Urinary bladder (tissue), 4 donors: ENCODE results near the gene CYP11A1. TPM values are rescaled to one million over a fixed set of nuclear protein-coding genes. Genes with fewer than 3 reads are reported as not detected.

Experiments
- DNase-seq: peaks from one replicate; pipeline ENCODE4 v3.0.0-alpha.2; 2015; ENCODE audit errors: extremely low spot score
- H3K27ac ChIP-seq: one replicate; pipeline ENCODE4 v1.5.1; 2013; ENCODE audit warnings: low read depth, mild to moderate bottlenecking, moderate library complexity
- H3K36me3 ChIP-seq: one replicate; pipeline ENCODE4 v1.6.1; 2013; ENCODE audit warnings: mild to moderate bottlenecking, moderate library complexity; ENCODE audit not compliant: insufficient read depth
- H3K4me1 ChIP-seq: one replicate; pipeline ENCODE4 v1.6.1; 2013; ENCODE audit warnings: mild to moderate bottlenecking, moderate library complexity; ENCODE audit not compliant: insufficient read depth
- H3K4me3 ChIP-seq: one replicate; pipeline ENCODE4 v1.5.1; 2013; ENCODE audit warnings: low read depth, low read length
- WGBS: extraction: QIAGEN DNeasy Blood & Tissue Kit; methylation state at CpG from one replicate; pipeline ENCODE4 v1.1.7; 2013; 5-methylcytosine and 5-hydroxymethylcytosine counted together
- polyA plus RNA-seq: library from polyadenylated mRNA; stranded (reverse); fragments of 200-250 nt; gene quantifications from one replicate; pipeline ENCODE4 v1.2.3, GENCODE V29; 2013
- total RNA-seq: library from RNA; depleted of rRNA; stranded (reverse); fragments of >200 nt; gene quantifications from one replicate; pipeline ENCODE4 v1.2.3, GENCODE V29; 2014
- donor health status: healthy with polysubstance abuse.
- donor health status: healthy.

CYP11A1 gene
- total and polyA plus RNA-seq, 2 donors = 0.21 to 0.38 TPM

DNA sequence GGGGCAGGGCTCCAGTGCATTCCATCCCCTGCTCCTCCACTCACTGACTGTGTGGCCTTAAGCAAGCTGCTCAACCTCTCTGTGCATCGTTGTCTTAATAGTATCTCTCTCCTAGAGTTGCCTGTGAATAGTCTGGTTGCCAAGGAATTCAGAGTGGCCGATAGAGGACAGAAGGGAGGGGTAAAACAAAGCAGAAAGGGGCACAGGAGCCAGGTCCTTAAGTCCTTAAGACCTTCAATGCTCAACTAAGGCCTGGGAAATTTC is 13.7 kb upstream of the CYP11A1 start:
- 73% methylated on average over 2 of the region's 2 CpGs for WGBS

DNA sequence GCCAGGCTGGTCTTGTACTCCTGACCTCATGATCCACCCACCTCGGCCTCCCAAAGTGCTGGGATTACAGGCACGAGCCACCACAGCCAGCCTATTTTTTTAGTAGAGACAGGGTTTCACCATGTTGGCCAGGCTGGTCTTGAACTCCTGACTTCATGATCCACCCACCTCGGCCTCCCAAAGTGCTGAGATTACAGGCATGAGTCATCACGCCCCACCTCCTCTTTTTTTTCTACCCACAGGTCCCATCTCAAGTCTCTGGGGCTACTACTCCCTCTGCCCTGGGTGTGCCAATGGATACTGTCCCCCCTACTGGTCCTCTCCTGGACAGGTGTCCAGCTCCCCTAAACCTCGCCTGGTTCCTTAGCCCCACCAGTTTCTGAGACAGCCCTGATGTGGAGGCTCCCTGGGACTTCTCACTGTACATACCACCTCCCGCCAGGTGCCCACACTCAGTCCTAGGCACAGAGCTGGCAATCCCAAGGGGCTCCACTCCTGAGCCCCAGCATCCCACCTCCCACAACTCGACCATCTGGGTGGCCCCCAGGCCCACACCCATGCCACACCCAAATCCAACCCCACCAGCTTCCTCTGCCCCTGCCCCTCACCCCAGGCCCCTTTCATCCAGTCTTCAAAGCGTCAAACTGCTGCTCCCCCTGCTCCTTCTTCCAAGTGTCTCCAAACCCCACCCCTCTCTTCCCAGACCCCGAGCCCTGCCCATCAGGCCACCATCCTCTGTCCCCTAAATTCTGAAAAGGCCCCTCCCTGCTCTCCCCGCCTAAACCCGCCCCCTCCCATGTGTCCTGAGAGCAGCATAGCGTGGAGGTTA is 13.1 kb upstream of the CYP11A1 start:
- Histone ChIP-seq H3K4me1 (no peaks in the 10 kb centered on the region), H3K4me3 (no peak overlapping the region), H3K27ac (no peak overlapping the region), H3K36me3 (no peaks in the 10 kb centered on the region)
- no peak for DNase-seq
- WGBS = 64% methylated on average over 12 of the region's 12 CpGs

More for the DNA sequence above, 13.7 kb upstream of the CYP11A1 start:
- Histone ChIP-seq H3K36me3 (no peaks in the 10 kb centered on the region), H3K27ac (no peak overlapping the region), H3K4me1 (no peaks in the 10 kb centered on the region), H3K4me3 (no peak overlapping the region)
- no peak for DNase-seq

DNA sequence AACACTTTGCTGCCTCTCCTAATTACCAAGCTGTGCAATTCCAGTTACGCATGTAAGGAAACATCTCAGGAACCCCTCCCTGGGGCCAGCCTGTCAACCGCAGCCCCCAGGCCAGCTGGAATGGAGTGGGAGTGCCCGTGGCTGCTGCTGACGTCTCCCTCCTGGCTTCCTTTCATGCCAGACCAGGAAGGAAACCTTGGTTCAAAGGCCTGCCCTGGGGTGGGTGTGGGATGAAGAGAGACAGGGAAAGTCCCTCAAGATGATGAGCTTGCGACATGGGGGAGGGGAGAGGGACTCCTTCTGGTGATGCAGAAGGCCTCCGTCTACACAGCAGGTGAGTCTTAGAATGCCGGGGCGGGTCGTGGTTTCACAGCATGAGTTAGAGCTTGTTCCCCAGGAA is 11.4 kb upstream of the CYP11A1 start:
- Histone ChIP-seq H3K27ac (no peak overlapping the region), H3K4me1 (no peaks in the 10 kb centered on the region), H3K36me3 (no peaks in the 10 kb centered on the region), H3K4me3 (no peak overlapping the region)
- no peak for DNase-seq
- 39% methylated on average over 9 of the region's 9 CpGs for WGBS

DNA sequence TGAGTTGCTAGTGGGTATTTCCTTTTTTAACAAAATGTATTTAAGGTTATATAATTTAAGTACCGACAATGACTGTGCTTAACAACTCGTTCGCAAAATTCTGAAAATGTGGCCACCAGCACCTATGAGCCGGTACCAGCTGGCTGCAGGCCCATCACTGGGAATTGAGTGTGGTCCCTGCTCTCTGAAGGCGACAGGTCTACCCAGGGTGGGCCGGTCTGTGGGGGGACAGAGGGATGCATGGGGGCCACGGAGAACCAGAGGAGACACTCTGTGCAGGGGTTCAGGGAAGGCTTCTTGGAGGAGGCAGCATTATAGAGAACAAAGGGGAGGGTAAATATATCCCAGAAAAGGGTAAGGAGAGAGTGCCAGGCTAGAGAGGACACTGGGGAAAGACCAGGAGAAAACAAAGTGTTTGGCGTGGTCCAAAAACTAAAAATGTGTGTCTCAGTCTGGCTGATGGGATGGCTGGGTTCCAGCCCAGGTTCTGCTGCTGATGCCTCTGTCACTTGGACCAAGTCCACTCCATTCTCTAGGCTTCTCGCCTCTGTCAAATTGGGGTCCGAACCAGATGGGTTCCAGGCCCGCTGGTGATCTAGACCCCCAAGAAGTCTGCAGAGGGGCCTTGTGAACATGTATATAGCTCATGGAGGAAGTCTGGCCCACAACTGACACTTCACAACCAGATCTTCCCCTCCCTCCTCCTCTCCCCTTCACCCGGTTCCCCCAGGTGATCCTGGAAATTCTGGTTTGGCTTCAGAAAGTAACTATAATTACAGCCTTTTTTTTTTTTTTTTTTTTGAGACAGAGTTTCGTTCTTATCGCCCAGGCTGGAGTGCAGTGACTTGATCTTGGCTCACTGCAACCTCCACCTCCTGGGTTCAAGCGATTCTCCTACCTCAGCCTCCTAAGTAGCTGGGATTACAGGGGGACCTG is 10.7 kb upstream of the CYP11A1 start:
- H3K4me1 ChIP-seq = no peaks in the 10 kb centered on the region
- WGBS = 85% methylated on average over 15 of the region's 15 CpGs
- H3K36me3 ChIP-seq = no peaks in the 10 kb centered on the region
- no peak overlapping the region for H3K4me3 ChIP-seq
- no peak for DNase-seq
- H3K27ac ChIP-seq = no peak overlapping the region

DNA sequence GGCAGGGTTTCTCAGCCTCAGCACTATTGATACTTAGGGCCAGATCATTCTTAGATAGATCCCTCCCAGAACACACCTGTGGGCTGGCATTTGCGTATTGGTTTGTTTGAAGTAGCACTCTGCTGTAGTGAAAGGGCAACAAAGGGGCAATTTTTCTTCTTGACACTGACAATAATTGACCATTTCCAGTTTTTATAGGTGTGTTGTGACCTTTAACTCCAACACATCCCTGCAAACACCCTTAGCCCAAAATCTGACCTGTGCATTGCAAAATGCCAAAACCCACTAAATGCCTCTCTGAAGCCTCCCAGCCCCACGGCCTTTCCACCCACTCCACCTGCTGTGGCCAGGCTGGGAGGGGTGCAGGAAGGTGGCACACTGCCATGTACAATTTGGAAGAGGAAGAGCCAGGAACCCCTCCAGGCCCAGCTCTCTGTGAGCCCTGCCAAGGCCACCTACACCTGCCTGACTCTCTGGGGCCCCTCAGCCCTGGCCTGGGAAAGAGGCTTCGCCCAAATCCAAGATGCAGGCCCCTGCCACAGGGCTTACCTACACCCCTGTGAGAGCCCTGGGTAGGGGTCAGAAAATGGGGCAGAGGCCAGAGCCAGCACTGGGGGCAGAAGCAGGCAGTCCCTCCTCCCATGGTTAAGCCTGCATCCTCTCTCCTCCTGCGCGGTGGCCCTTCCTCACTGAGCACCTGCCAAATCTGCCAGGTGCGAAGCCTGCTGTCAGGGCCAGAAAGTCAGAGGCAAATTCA is 9.6 kb upstream of the CYP11A1 start:
- Histone ChIP-seq H3K36me3 (no peaks in the 10 kb centered on the region), H3K4me1 (no peaks in the 10 kb centered on the region), H3K27ac (no peak overlapping the region), H3K4me3 (no peak overlapping the region)
- no peak for DNase-seq
- WGBS = 78% methylated on average over 6 of the region's 6 CpGs

DNA sequence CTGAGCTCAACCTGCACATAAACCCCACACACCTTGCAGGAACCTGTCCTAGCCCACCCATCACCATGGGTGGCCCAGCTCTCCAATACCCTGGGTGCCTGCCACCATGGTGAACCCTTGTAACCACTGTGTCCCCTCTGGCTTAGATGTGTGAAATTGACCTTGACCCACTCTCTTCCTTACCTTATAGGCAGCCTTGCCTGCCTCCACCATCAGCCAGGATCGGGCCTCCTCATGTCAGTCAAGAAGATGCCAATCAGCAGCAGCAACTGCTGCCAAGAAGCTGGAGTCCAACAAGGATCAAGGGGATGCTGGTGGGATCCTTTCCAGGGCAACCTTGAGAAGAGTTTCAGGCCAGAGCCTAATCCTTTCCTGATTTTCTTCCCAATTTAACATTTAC is 8.8 kb upstream of the CYP11A1 start:
- DNase-seq = no peak
- Histone ChIP-seq H3K27ac (no peak overlapping the region), H3K4me1 (no peaks in the 10 kb centered on the region), H3K4me3 (no peak overlapping the region), H3K36me3 (no peaks in the 10 kb centered on the region)
- 85% methylated on average over 1 of the region's 1 CpG for WGBS

DNA sequence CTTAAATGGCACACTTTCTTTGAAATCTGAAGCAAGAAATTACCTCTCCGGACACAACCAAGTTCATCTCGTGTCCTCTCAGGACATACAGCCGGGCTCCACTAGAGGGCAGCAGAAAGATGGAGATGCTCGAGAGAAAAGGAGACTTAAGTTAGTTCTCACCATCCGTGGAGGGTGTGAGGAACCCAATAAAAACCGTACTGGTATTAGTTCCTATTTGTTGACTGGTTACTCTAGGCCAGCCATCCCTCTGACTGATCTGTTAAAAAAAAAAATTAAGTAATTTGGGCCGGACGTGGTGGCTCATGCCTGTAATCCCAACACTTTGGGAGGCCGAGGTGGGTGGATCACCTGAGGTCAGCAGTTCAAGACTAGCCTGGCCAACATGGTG is 7.9 kb upstream of the CYP11A1 start:
- 15% methylated on average over 9 of the region's 9 CpGs for WGBS
- Histone ChIP-seq H3K4me1 (no peaks in the 10 kb centered on the region), H3K36me3 (no peaks in the 10 kb centered on the region), H3K27ac (no peak overlapping the region), H3K4me3 (no peak overlapping the region)
- DNase-seq = no peak

DNA sequence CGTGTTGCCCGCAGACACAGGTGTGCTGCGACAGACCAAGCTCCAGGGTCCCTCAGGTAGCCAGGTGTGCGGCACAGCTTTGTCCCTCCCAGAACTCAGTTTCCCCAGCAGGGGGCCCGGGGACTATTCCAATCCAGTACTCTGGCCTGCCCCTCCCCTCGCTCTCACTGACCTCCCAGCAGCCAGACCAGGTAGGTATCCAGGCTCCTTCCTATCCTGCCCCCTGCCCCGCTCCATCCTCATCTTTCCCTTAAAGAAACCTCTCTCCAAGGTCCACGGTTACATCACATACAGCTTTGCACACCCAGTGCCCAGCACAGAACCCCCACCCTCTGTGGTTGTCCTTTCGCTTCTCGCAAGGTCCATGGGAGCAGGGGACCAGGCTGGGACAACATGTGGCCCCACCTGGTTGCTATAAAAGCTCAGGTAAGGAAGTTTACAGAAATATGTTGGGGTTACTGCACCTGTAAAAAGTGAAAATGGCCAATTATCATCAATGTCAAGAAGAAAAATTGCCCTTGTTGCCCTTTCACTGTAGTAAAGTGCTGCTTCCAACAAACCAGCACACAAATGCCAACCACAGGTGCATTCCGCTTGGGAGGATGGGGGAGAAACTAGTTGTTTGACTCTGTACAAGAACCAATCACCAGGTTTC is 7.3 kb upstream of the CYP11A1 start:
- H3K27ac ChIP-seq = no peak overlapping the region
- 21% methylated on average over 11 of the region's 11 CpGs for WGBS
- H3K36me3 ChIP-seq = no peaks in the 10 kb centered on the region
- no peak for DNase-seq
- no peak overlapping the region for H3K4me3 ChIP-seq
- H3K4me1 ChIP-seq = no peaks in the 10 kb centered on the region

DNA sequence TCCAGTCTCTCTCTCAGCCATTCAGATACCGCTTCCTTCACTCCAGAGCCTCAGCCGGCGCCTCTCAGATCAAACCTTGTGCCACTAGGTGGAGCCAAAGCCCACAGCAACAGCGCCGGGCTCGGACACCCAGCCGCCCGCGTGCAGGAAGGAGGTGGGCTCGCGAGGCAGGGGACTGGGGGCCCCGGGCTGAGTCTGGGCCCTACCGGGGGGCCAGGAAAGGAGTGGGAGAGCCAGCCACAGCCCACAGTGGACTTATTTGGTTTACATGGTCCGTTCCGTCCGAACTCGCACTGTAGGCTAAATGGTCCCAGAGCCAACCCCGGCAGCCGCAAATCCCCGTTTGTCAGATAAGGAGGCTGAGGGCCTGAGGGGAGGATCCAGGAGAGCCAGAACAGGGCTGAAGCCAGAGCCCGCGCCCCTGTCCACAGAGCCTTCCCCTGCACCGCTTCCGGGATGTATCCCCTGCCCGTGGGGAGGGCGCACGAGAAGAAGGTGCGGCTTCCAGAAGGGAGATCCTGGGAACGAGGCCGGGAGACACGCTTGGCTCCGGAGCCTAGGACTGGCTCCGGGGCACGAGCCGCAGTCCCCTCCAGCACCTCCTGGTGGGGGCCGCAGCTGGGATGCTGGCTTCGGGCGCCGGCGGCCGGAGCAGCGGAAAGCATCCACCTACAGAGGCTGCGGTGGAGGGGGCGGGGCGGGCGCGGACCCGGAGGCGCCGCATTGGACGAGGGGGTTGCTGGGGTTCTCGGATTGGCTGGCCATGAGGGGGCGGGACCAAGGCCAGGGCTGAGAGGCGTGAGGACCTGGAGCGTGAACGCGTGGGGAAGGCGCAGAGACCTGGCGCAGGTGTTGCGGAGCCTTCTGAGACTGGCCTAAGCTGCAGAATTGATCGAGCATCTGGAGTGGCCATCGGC is 6.5 kb upstream of the CYP11A1 start:
- DNase-seq = no peak
- no peak overlapping the region for H3K27ac ChIP-seq
- peak overlapping the region; percentile 35 for H3K4me3 ChIP-seq
- H3K4me1 ChIP-seq = no peaks in the 10 kb centered on the region
- under 1% methylated on average over 62 of the region's 62 CpGs for WGBS
- no peaks in the 10 kb centered on the region for H3K36me3 ChIP-seq

DNA sequence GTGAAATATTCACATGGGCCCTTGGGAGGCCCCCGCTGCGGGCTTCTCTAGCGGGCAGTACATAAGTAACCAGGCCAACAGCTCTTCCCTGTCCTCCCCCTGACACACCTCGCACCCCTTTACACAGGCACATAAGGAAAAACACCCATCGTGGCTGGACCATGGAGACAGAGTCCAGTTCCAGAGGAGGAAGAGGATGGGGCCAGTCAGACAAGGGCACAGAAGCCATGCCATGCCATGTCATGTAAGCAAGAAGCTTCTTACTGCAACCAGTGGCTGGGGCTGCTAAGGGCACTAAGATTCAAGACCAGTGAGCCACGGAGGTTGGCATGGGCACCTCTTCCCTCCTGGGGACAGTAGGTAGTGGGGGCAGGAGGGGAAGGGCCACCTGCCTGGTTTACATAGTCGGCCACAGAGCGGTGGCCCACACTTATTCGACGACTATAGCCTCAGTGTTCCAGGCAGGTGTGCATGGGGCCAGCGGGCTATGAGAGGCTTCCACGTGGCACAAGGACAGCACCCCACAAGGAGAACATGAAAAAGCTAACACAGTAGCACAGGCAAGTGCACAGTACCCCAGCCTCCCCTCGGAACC is 5.7 kb upstream of the CYP11A1 start:
- no peaks in the 10 kb centered on the region for H3K4me1 ChIP-seq
- no peak overlapping the region for H3K4me3 ChIP-seq
- DNase-seq = no peak
- H3K27ac ChIP-seq = no peak overlapping the region
- H3K36me3 ChIP-seq = no peaks in the 10 kb centered on the region
- 51% methylated on average over 13 of the region's 13 CpGs for WGBS

DNA sequence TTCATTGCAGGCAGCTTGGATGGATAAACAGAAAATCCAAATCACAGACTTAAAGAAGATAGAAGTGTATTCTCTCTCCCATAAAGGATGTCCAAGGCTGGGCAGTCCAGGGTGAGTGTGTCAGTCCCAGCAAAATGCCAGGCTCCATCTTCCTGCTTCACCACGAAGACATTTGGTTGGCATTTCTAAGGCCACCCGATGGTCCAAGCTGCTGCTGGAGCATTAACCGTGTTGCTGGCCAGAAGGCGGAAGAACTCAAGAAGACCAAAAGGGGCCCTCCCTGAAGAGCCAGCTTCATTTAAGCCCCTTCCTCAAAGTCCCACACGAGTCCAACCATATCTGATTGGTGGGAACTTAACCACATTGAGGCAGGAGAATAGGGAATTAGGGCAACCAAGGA is 3.0 kb upstream of the CYP11A1 start:
- DNase-seq = no peak
- Histone ChIP-seq H3K36me3 (no peaks in the 10 kb centered on the region), H3K27ac (no peak overlapping the region), H3K4me1 (no peaks in the 10 kb centered on the region), H3K4me3 (no peak overlapping the region)
- WGBS = 82% methylated on average over 5 of the region's 5 CpGs

DNA sequence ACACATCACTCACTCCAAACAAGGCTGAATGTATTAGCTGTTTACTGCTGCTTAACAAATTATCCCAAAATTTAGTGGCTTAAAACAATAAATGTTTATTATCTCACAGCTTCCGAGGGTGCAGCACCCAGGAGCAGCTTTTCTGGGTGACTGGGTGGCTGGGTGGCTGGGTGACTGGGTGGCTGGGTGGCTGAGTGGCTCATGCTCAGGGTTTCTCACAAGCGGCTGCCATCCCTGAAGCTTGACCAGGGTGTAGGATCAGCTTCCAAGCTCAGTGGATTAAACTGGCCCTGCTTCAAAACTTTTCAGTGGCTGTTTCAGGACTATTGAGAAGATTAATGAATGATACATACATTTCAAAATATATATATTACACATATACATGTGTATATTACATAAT is 2.3 kb upstream of the CYP11A1 start:
- Histone ChIP-seq H3K4me3 (no peak overlapping the region), H3K4me1 (no peaks in the 10 kb centered on the region), H3K36me3 (no peaks in the 10 kb centered on the region), H3K27ac (no peak overlapping the region)
- WGBS = 81% methylated on average over 2 of the region's 2 CpGs
- no peak for DNase-seq
